HEK293T (cell line): Measurements from ENCODE around the gene AGPAT3.

Source experiments
- ARNT ChIP-seq: fragments of 450-650 bp; IDR thresholded peaks from 2 replicates; pipeline ENCODE4 v1.6.1; 2017; ENCODE audit warnings: mild to moderate bottlenecking
- BHLHE40 ChIP-seq: fragments of 450-650 bp; IDR thresholded peaks from 2 replicates; pipeline ENCODE4 v1.6.1; 2016; ENCODE audit warnings: mild to moderate bottlenecking, moderate library complexity, borderline replicate concordance
- CTBP1 ChIP-seq: fragments of 450-650 bp; IDR thresholded peaks from 2 replicates; pipeline ENCODE4 v1.6.1; 2016; ENCODE audit warnings: borderline replicate concordance
- ELF4 ChIP-seq: fragments of 450-650 bp; IDR thresholded peaks from 2 replicates; pipeline ENCODE4 v1.6.1; 2017; ENCODE audit warnings: antibody characterized with exemption
- PKNOX1 ChIP-seq: fragments of 450-650 bp; IDR thresholded peaks from 2 replicates; pipeline ENCODE4 v1.6.1; 2016
- SP1 ChIP-seq: fragments of 450-650 bp; IDR thresholded peaks from 2 replicates; pipeline ENCODE4 v1.6.1; 2017

GRCh38 chr21:43968410-43969114, 103.5 kb downstream of the AGPAT3 start:
- TF ChIP-seq CTBP1, result no peak
- TF ChIP-seq SP1, result no peak
- no peak for TF ChIP-seq BHLHE40
- no peak for TF ChIP-seq ELF4
- TF ChIP-seq ARNT, result no peak
- no peak for TF ChIP-seq PKNOX1
